NCI-H460 (cell line): ENCODE data around the gene SMIM21. TPM values are rescaled to one million over a fixed set of nuclear protein-coding genes. Genes with fewer than 3 reads are reported as not detected.

ENCODE experiments used
- DNase-seq: peaks from one replicate; pipeline ENCODE4 v3.0.0-alpha.2; 2016; ENCODE audit warnings: low read depth; ENCODE audit errors: extremely low read depth
- polyA plus RNA-seq: library from polyadenylated mRNA; depleted of rRNA; stranded (reverse); fragments of >200 nt; gene quantifications from 2 replicates; pipeline ENCODE4 v1.2.3, GENCODE V29; 2014; cell fraction: nucleus; rRNA removed
- total RNA-seq: library from RNA; depleted of rRNA; stranded (reverse); fragments of >200 nt; shearing (Covaris generic); gene quantifications from 2 replicates; pipeline ENCODE4 v1.2.3, GENCODE V29; 2014; rRNA removed

Gene SMIM21
- total RNA-seq, result not detected in 2 replicates
- polyA plus RNA-seq, result not detected in 2 replicates

- DNase-seq, result no peak
Measured at GRCh38 chr18:75427603-75428002, at the start of gene SMIM21. Gene SMIM21 (minus strand): TSS chr18:75427703. CDS start chr18:75427563, 140 bp downstream.

- DNase-seq, result no peak
Measured at GRCh38 chr18:75475228-75475627, 47.7 kb upstream of the SMIM21 start.

- no peak for DNase-seq
Measured at GRCh38 chr18:75474332-75474731, 46.8 kb upstream of the SMIM21 start.

- no peak for DNase-seq
Measured at GRCh38 chr18:75473316-75473715, 45.8 kb upstream of the SMIM21 start.

GRCh38 chr18:75472906-75473305, 45.4 kb upstream of the SMIM21 start:
- no peak for DNase-seq

GRCh38 chr18:75472396-75472795, 44.9 kb upstream of the SMIM21 start:
- DNase-seq, result no peak

GRCh38 chr18:75471850-75472249, 44.3 kb upstream of the SMIM21 start:
- DNase-seq, result no peak

GRCh38 chr18:75467851-75468250, 40.3 kb upstream of the SMIM21 start:
- no peak for DNase-seq

- DNase-seq, result no peak
Measured at GRCh38 chr18:75467281-75467795, 39.8 kb upstream of the SMIM21 start.

GRCh38 chr18:75464356-75464755, 36.9 kb upstream of the SMIM21 start:
- DNase-seq, result no peak

- DNase-seq, result no peak
Measured at GRCh38 chr18:75462178-75462832, 34.8 kb upstream of the SMIM21 start.

- no peak for DNase-seq
Measured at GRCh38 chr18:75456199-75456631, 28.7 kb upstream of the SMIM21 start.

- no peak for DNase-seq
Measured at GRCh38 chr18:75455249-75456198, 28.0 kb upstream of the SMIM21 start.

- DNase-seq, result no peak
Measured at GRCh38 chr18:75454022-75454795, 26.7 kb upstream of the SMIM21 start.

- no peak for DNase-seq
Measured at GRCh38 chr18:75450906-75451305, 23.4 kb upstream of the SMIM21 start.

GRCh38 chr18:75441896-75442295, 14.4 kb upstream of the SMIM21 start:
- DNase-seq, result no peak

GRCh38 chr18:75439348-75439747, 11.8 kb upstream of the SMIM21 start:
- DNase-seq, result no peak

- DNase-seq, result no peak
Measured at GRCh38 chr18:75438891-75439290, 11.4 kb upstream of the SMIM21 start.

- DNase-seq, result no peak
Measured at GRCh38 chr18:75437979-75438378, 10.5 kb upstream of the SMIM21 start.

GRCh38 chr18:75433098-75433497, 5.6 kb upstream of the SMIM21 start:
- DNase-seq, result no peak

GRCh38 chr18:75429975-75430374, 2.5 kb upstream of the SMIM21 start:
- no peak for DNase-seq
